Activated T-cell treated with anti-CD3 and anti-CD28 coated beads for 4 hours (primary cell): ENCODE measurements around the gene CCPG1.

Experiments used
- DNase-seq: peaks from one replicate; pipeline ENCODE4 v3.0.0-alpha.2; 2020

CCPG1 gene

GRCh38 chr15:55383687-55384086, 24.5 kb downstream of the CCPG1 start:
- DNase-seq, result no peak

GRCh38 chr15:55381595-55381994, 26.6 kb downstream of the CCPG1 start:
- no peak for DNase-seq

GRCh38 chr15:55379095-55379494, 29.1 kb downstream of the CCPG1 start:
- no peak for DNase-seq

- no peak for DNase-seq
Observed at GRCh38 chr15:55372701-55373440, 35.3 kb downstream of the CCPG1 start.

GRCh38 chr15:55366981-55367380, 41.2 kb downstream of the CCPG1 start:
- no peak for DNase-seq

GRCh38 chr15:55362641-55363040, 45.5 kb downstream of the CCPG1 start:
- no peak for DNase-seq

GRCh38 chr15:55361048-55361447, 47.1 kb downstream of the CCPG1 start:
- DNase-seq, result no peak

- no peak for DNase-seq
Observed at GRCh38 chr15:55360256-55360655, 47.9 kb downstream of the CCPG1 start.

GRCh38 chr15:55358471-55358870, 49.7 kb downstream of the CCPG1 start:
- DNase-seq, result no peak

- no peak for DNase-seq
Observed at GRCh38 chr15:55357774-55358173, 50.4 kb downstream of the CCPG1 start.

- DNase-seq, result no peak
Observed at GRCh38 chr15:55356985-55357585, 51.1 kb downstream of the CCPG1 start.

- no peak for DNase-seq
Observed at GRCh38 chr15:55353025-55353424, 55.1 kb downstream of the CCPG1 start.

GRCh38 chr15:55349282-55349681, 58.9 kb downstream of the CCPG1 start:
- no peak for DNase-seq

GRCh38 chr15:55348281-55348778, 59.8 kb downstream of the CCPG1 start:
- DNase-seq, result no peak

- no peak for DNase-seq
Observed at GRCh38 chr15:55344206-55344605, 64.0 kb downstream of the CCPG1 start.

GRCh38 chr15:55343168-55343567, 65.0 kb downstream of the CCPG1 start:
- DNase-seq, result no peak

GRCh38 chr15:55337160-55337559, 71.0 kb downstream of the CCPG1 start:
- DNase-seq, result no peak

GRCh38 chr15:55334997-55335396, 73.2 kb downstream of the CCPG1 start:
- DNase-seq, result no peak

- no peak for DNase-seq
Observed at GRCh38 chr15:55334371-55334770, 73.8 kb downstream of the CCPG1 start.

GRCh38 chr15:55327387-55327786, 80.8 kb downstream of the CCPG1 start:
- no peak for DNase-seq

- DNase-seq, result no peak
Observed at GRCh38 chr15:55322467-55322866, 85.7 kb downstream of the CCPG1 start.

- DNase-seq, result no peak
Observed at GRCh38 chr15:55320963-55321362, 87.2 kb downstream of the CCPG1 start.

- DNase-seq, result no peak
Observed at GRCh38 chr15:55320238-55320550, 88.0 kb downstream of the CCPG1 start.

GRCh38 chr15:55319537-55320237, 88.5 kb downstream of the CCPG1 start:
- DNase-seq, result no peak
